ENCODE data around the gene HSD17B14.

The HSD17B14 gene

GRCh38 chr19:48822514-48822913, 13.8 kb downstream of the HSD17B14 start:
- DNase-seq = no peak

GRCh38 chr19:48821633-48822032, 14.7 kb downstream of the HSD17B14 start:
- DNase-seq = no peak

- DNase-seq = peak in 1 of 2 experiments; percentile 52
Observed at GRCh38 chr19:48819366-48819816, 16.9 kb downstream of the HSD17B14 start.

GRCh38 chr19:48818234-48818820, 18.0 kb downstream of the HSD17B14 start:
- DNase-seq = no peak

GRCh38 chr19:48817585-48818124, 18.6 kb downstream of the HSD17B14 start:
- DNase-seq = no peak

GRCh38 chr19:48815870-48816501, 20.3 kb downstream of the HSD17B14 start:
- peak in 1 of 2 experiments; percentile 35 for DNase-seq

- no peak for DNase-seq
Observed at GRCh38 chr19:48814895-48815294, 21.4 kb downstream of the HSD17B14 start.

- no peak for DNase-seq
Observed at GRCh38 chr19:48813123-48813913, 23.0 kb downstream of the HSD17B14 start.

- DNase-seq = peak in 1 of 2 experiments; percentile 24
Observed at GRCh38 chr19:48812094-48812929, 24.0 kb downstream of the HSD17B14 start.

GRCh38 chr19:48810151-48810550, 26.1 kb downstream of the HSD17B14 start:
- no peak for DNase-seq

GRCh38 chr19:48807590-48808308, 28.5 kb downstream of the HSD17B14 start:
- no peak for DNase-seq

- no peak for DNase-seq
Observed at GRCh38 chr19:48806818-48807589, 29.3 kb downstream of the HSD17B14 start.

- DNase-seq = peak in 1 of 2 experiments; percentile 46
Observed at GRCh38 chr19:48806518-48806817, 29.8 kb downstream of the HSD17B14 start.

- no peak for DNase-seq
Observed at GRCh38 chr19:48805452-48805851, 30.8 kb downstream of the HSD17B14 start.

GRCh38 chr19:48804496-48804895, 31.8 kb downstream of the HSD17B14 start:
- DNase-seq = no peak

- no peak for DNase-seq
Observed at GRCh38 chr19:48802623-48803022, 33.7 kb downstream of the HSD17B14 start.

- DNase-seq = no peak
Observed at GRCh38 chr19:48799358-48800300, 36.7 kb downstream of the HSD17B14 start.

- DNase-seq = no peak
Observed at GRCh38 chr19:48798937-48799336, 37.4 kb downstream of the HSD17B14 start.

- no peak for DNase-seq
Observed at GRCh38 chr19:48797103-48797502, 39.2 kb downstream of the HSD17B14 start.
